HG02678 (cell line): ENCODE results near the gene PDCD1.

Experiments
- ATAC-seq: cut with Tn5 transposase; IDR thresholded peaks from one replicate; pipeline ENCODE4 v1.9.1; 2021; ENCODE audit warnings: mild to moderate bottlenecking, moderate library complexity; ENCODE audit not compliant: unreplicated experiment

The PDCD1 gene

GRCh38 chr2:241852981-241853631 is 5.6 kb downstream of the PDCD1 start:
- ATAC-seq, result no peak

GRCh38 chr2:241852116-241852980 is 6.3 kb downstream of the PDCD1 start:
- ATAC-seq, result no peak

GRCh38 chr2:241851325-241852115 is 7.2 kb downstream of the PDCD1 start:
- no peak for ATAC-seq

- ATAC-seq, result no peak
Observed at GRCh38 chr2:241850544-241851324, 8.0 kb downstream of the PDCD1 start.

- no peak for ATAC-seq
Observed at GRCh38 chr2:241849616-241850543, 8.8 kb downstream of the PDCD1 start.

- no peak for ATAC-seq
Observed at GRCh38 chr2:241848761-241849615, 9.7 kb downstream of the PDCD1 start.

GRCh38 chr2:241846406-241846805 is 12.3 kb downstream of the PDCD1 start:
- no peak for ATAC-seq

- no peak for ATAC-seq
Observed at GRCh38 chr2:241844831-241845578, 13.7 kb downstream of the PDCD1 start.

GRCh38 chr2:241844066-241844728 is 14.5 kb downstream of the PDCD1 start:
- ATAC-seq, result peak; percentile 72

GRCh38 chr2:241843321-241844065 is 15.2 kb downstream of the PDCD1 start:
- no peak for ATAC-seq

- ATAC-seq, result peak; percentile 45
Observed at GRCh38 chr2:241842620-241843211, 16.0 kb downstream of the PDCD1 start.

- no peak for ATAC-seq
Observed at GRCh38 chr2:241842067-241842415, 16.7 kb downstream of the PDCD1 start.

- no peak for ATAC-seq
Observed at GRCh38 chr2:241841181-241842066, 17.3 kb downstream of the PDCD1 start.

GRCh38 chr2:241837197-241837965 is 21.3 kb downstream of the PDCD1 start:
- no peak for ATAC-seq

GRCh38 chr2:241836292-241836691 is 22.4 kb downstream of the PDCD1 start:
- no peak for ATAC-seq
